Upper lobe of left lung (tissue), 4 donors: ENCODE measurements around the gene BIRC2.

Experiments
- CTCF ChIP-seq, 6 experiments: fragments of 450-650 bp in 4 of 6; fragments of 200-600 bp in 2 of 6; sonication (generic) in 2 of 6; IDR thresholded peaks; one replicate each; pipeline ENCODE4 v1.5.1; 2016 to 2019; ENCODE audit warnings: antibody characterized with exemption in 6 of 6
- EP300 ChIP-seq, 4 donors: sonication (generic); formaldehyde crosslinking; IDR thresholded peaks; one replicate each; pipeline ENCODE4 v1.5.1; 2017; ENCODE audit warnings: antibody characterized with exemption in 4 of 4, control low read depth in 2 of 4
- POLR2A ChIP-seq, 4 donors: fragments of 450-650 bp; IDR thresholded peaks; one replicate each; pipeline ENCODE4 v1.5.1; 2016 to 2017; ENCODE audit warnings: antibody characterized with exemption in 4 of 4, mild to moderate bottlenecking in 2 of 4
- POLR2AphosphoS5 ChIP-seq, 2 donors: sonication (generic); formaldehyde crosslinking; IDR thresholded peaks; one replicate each; pipeline ENCODE4 v1.5.1; 2017; ENCODE audit warnings: antibody characterized with exemption in 2 of 2

- TF ChIP-seq CTCF (IDR thresholded peaks at IDR 0.05) = no peak
- no peak for TF ChIP-seq POLR2A (IDR thresholded peaks at IDR 0.05)
- no peak for TF ChIP-seq POLR2AphosphoS5 (IDR thresholded peaks at IDR 0.05)
- no peak for TF ChIP-seq EP300 (IDR thresholded peaks at IDR 0.05)
These were observed 49.9 kb downstream of the BIRC2 start for GRCh38 chr11:102396708-102397563.
